Activated CD4-positive, alpha-beta memory T cell treated with anti-CD3 and anti-CD28 coated beads, Interleukin-2, amount 10 ng/mL, durations not matched to agents 7 days and 5 days (primary cell): ENCODE results near the gene CTSL. TPM values are rescaled to one million over a fixed set of nuclear protein-coding genes. Genes with fewer than 3 reads are reported as not detected.
"Not testable (repeated sequence)": the region's sequence is repeated elsewhere in the genome, so short reads cannot be mapped to it uniquely, and the experiment has no call there.

Experiments used
- CTCF ChIA-PET: fragments of 350-600 bp; sonication (Branson Sonifier 250); formaldehyde crosslinking; loops from one replicate; lab custom pipeline; 2021; ENCODE audit warnings: antibody characterized with exemption, inconsistent platforms; lab: Charles Lee
- POLR2A ChIA-PET: fragments of 350-600 bp; sonication (Branson Sonifier 250); formaldehyde crosslinking; loops from one replicate; lab custom pipeline; 2021; ENCODE audit warnings: antibody characterized with exemption; lab: Charles Lee
- DNase-seq: peaks from one replicate; pipeline ENCODE4 v3.0.0-alpha.2; 2020
- H3K27ac Mint-ChIP-seq: one replicate; pipeline ENCODE4 v1.8.0; 2021; ENCODE audit warnings: mild to moderate bottlenecking, mixed read lengths
- H3K27me3 Mint-ChIP-seq: one replicate; pipeline ENCODE4 v1.8.0; 2021; ENCODE audit warnings: mixed read lengths
- H3K36me3 Mint-ChIP-seq: one replicate; pipeline ENCODE4 v1.8.0; 2021; ENCODE audit warnings: low read depth, mixed read lengths
- H3K4me1 Mint-ChIP-seq: one replicate; pipeline ENCODE4 v1.8.0; 2021; ENCODE audit warnings: mixed read lengths
- H3K4me3 Mint-ChIP-seq: one replicate; pipeline ENCODE4 v1.8.0; 2021; ENCODE audit warnings: mild to moderate bottlenecking, mixed read lengths
- H3K9me3 Mint-ChIP-seq: one replicate; pipeline ENCODE4 v1.8.0; 2021; ENCODE audit warnings: mixed read lengths
- total RNA-seq, 2 experiments: library from RNA; stranded (reverse); gene quantifications; one replicate each; pipeline ENCODE4 v1.2.3, GENCODE V29; 2021

Gene CTSL
- total RNA-seq, 2 experiments from 2014 or later: 12.1 to 12.9 TPM

DNA sequence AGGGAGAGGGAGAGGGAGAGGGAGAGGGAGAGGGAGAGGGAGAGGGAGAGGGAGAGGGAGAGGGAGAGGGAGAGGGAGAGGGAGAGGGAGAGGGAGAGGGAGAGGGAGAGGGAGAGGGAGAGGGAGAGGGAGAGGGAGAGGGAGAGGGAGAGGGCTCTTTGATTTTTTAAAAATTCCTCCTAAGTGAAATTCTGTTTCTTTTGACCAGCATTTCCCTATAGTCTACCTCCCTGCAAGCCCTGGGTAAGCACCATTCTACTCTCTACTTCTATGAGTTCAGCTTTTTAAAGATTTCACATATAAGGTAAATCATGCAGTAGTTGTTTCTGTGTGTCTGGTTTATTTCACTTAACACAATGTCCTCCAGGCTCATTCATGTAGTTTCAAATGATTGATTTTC is 34.1 kb downstream of the CTSL start:
- H3K4me1 Mint-ChIP-seq, H3K27ac Mint-ChIP-seq, DNase-seq, POLR2A ChIA-PET, H3K27me3 Mint-ChIP-seq, H3K4me3 Mint-ChIP-seq, H3K36me3 Mint-ChIP-seq, H3K9me3 Mint-ChIP-seq, CTCF ChIA-PET: not testable (repeated sequence)

DNA sequence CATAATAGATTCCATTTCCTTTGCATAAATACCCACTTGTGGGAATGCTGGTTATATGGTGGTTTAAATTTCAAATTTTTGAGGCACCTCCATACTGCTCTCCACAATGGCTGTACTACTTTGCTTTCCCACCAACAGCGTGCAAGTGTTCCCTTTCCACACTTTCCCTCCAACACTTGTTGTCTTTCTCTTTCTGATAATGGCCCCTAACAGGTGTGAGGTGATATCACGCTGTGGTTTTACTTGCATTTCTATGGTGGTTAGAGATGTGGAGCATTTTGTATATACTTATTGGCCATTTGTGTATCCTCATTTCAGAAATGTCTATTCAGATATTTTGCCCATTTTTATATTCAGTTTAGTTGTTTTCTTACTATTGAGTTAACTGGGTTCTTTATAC is 34.6 kb downstream of the CTSL start:
- no peak overlapping the region for H3K27ac Mint-ChIP-seq
- no peak for DNase-seq
- peaks cover 8% of the 10 kb centered on the region for H3K27me3 Mint-ChIP-seq
- CTCF ChIA-PET: no interaction called here
- no peaks in the 10 kb centered on the region for H3K36me3 Mint-ChIP-seq
- H3K4me1 Mint-ChIP-seq: no peaks in the 10 kb centered on the region
- POLR2A ChIA-PET: no interaction called here
- H3K4me3 Mint-ChIP-seq: no peak overlapping the region
- no peaks in the 10 kb centered on the region for H3K9me3 Mint-ChIP-seq

DNA sequence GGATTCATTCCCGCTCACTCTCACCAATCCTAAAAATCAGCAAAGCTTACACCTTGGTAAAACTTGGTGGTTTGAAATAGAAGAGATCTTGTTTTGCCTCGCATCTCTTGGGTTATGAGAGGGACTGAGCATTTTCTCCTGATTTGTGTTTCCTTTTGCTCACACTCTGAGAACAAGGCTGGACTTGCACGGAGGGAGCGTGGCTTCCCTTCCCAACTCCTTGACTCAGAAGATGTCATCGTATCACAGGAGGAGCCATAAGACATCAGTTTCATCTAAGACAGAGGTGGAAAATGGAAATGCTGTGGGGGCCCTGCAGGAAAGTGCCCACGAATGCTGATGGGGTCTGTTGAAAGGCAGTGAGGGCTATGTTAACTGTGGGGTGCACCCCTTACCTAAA is 37.4 kb downstream of the CTSL start:
- Mint-ChIP-seq H3K4me3 (no peak overlapping the region), H3K4me1 (peaks cover 3% of the 10 kb centered on the region), H3K27ac (no peak overlapping the region), H3K36me3 (no peaks in the 10 kb centered on the region), H3K27me3 (peaks cover 8% of the 10 kb centered on the region), H3K9me3 (no peaks in the 10 kb centered on the region)
- POLR2A ChIA-PET: no interaction called here
- DNase-seq: no peak
- CTCF ChIA-PET: no interaction called here

GRCh38 chr9:87765521-87765920 is 39.6 kb downstream of the CTSL start:
- H3K4me3 Mint-ChIP-seq: no peak overlapping the region
- H3K36me3 Mint-ChIP-seq: no peaks in the 10 kb centered on the region

GRCh38 chr9:87766697-87767096 is 40.8 kb downstream of the CTSL start:
- Mint-ChIP-seq H3K4me1 (peaks cover 3% of the 10 kb centered on the region), H3K9me3 (no peaks in the 10 kb centered on the region), H3K4me3 (no peak overlapping the region), H3K36me3 (no peaks in the 10 kb centered on the region), H3K27me3 (peaks cover 11% of the 10 kb centered on the region), H3K27ac (no peak overlapping the region)
- CTCF ChIA-PET: no interaction called here
- no peak for DNase-seq
- POLR2A ChIA-PET: no interaction called here

More at GRCh38 chr9:87765521-87765920, 39.6 kb downstream of the CTSL start:
- DNase-seq: no peak
- ChIA-PET CTCF (no interaction called here), POLR2A (no interaction called here)
- peaks cover 13% of the 10 kb centered on the region for H3K27me3 Mint-ChIP-seq
- no peak overlapping the region for H3K27ac Mint-ChIP-seq
- H3K4me1 Mint-ChIP-seq: peaks cover 3% of the 10 kb centered on the region
- H3K9me3 Mint-ChIP-seq: no peaks in the 10 kb centered on the region

DNA sequence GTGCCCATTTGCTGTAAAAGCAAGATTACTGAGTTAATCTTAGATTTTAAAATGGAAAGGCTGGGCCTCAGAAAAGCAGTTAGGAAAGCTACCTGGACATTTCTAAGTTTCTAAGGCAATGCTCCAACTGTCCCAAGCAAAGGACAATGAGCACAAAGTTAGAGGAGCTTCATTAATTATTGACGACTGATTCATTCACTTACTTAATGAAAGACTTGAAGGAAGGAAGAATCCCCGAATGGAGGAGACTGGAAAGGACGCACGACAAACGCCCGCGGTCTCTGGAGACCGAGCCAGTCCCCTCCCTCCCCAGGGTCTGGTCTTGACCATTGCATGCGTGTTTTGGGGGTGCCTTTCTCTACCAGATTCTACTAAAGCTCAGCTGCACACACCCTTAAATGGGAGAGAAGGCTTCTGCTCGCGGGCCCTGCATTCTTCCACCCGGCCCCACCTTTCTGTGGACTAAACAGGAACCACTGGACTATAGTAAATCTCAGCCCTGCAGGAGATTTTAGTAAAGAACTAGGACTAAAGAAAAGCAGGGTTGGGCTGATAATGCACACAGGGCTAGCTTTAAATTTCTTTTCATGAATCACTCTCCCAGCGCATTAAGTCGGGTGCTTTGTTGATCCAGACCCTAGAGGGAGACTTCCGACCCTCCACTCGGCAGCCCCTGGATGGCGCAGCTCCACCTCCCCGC is 44.8 kb downstream of the CTSL start:
- ChIA-PET CTCF (no interaction called here), POLR2A (interaction anchor here (1.0 kb wide), 1 partner anchor 22 kb away, joined by 4 read pairs; no protein-coding TSS in a partner anchor)
- peaks cover 10% of the 10 kb centered on the region for H3K27me3 Mint-ChIP-seq
- no peaks in the 10 kb centered on the region for H3K9me3 Mint-ChIP-seq
- no peaks in the 10 kb centered on the region for H3K36me3 Mint-ChIP-seq
- peaks cover 3% of the 10 kb centered on the region for H3K4me1 Mint-ChIP-seq
- no peak overlapping the region for H3K27ac Mint-ChIP-seq
- H3K4me3 Mint-ChIP-seq: no peak overlapping the region
- DNase-seq: no peak

DNA sequence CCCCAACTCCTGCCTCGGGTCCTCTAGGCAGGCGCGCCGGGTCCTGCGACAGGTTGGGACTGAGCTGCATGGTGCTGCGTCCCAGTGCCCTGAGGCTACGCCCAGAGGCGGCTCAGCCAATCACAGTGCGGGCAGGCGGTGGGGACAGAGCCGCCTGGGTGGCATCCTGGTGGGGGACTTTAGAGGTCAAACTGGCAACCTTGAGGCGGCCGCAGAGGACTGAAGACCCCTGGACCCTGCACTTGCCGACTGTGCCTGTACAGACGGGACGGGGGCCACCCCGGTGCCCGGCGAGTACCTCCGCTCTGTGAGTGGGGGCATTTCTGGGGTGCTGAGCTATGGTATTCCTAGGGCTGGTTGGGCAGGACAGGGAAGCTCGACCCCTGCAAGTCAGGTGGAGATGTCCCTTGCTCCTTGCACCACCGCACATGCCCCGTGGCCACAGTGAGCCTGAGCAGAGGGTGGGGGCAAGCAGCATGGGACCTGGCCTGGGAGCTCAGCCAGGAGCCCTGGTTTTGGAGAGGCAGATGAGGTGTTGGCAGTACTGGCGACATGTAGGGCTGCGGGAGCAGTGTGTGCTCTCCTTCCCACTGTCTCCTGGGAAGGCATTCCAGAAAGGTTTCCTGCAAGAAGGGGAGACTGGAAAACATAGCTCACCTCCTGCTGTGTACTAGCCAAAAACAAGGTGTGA is 45.5 kb downstream of the CTSL start:
- POLR2A ChIA-PET: interaction anchor here (1.0 kb wide), 1 partner anchor 21 kb away, joined by 4 read pairs; no protein-coding TSS in a partner anchor
- Mint-ChIP-seq H3K4me3 (no peak overlapping the region), H3K36me3 (no peaks in the 10 kb centered on the region), H3K27me3 (peaks cover 10% of the 10 kb centered on the region), H3K4me1 (peaks cover 3% of the 10 kb centered on the region), H3K9me3 (no peaks in the 10 kb centered on the region), H3K27ac (no peak overlapping the region)
- DNase-seq: no peak
- CTCF ChIA-PET: no interaction called here

DNA sequence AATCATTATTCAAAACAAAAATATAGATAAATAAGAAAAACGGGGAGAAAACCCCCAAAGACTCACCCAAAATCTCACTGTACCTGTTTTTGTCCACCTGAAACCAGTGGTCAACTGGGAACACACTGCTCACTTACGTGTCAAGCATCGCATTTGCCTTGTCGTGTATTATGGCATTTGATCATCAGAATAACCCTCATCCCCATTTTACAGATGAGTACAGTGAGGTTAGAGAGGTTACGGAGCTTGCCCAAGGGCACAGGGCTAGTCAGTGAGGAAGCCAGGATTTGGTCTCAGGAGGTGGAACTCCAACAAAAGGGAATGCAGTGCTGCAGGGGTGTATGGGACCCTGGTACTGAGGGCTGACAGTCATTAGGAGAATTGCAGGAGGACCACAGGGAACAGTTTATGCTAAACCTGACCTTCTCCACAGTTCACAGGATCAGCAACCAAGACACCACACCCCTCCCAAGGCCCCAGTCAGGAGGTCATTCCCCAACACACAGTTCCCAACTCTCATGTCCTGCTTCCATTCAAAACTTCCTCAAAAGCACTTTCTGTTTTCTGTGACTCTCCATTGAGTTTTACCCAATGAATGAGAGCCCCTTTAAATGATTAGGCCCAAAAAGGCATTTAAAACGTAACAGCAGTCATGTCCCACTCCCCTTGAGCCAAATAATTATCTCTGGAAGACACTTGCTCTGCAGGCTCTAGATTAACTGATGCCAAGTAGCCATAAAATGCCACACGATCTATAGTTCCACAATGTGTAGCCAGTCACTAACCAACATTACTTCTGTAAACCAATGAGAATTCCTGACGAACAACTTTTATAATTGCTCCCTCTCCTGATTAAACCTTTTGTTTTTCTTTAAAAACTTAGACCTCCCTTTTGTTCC is 50.8 kb downstream of the CTSL start:
- no peaks in the 10 kb centered on the region for H3K4me1 Mint-ChIP-seq
- peaks cover 4% of the 10 kb centered on the region for H3K27me3 Mint-ChIP-seq
- CTCF ChIA-PET: no interaction called here
- DNase-seq: no peak
- H3K4me3 Mint-ChIP-seq: no peak overlapping the region
- H3K9me3 Mint-ChIP-seq: no peaks in the 10 kb centered on the region
- H3K36me3 Mint-ChIP-seq: no peaks in the 10 kb centered on the region
- no peak overlapping the region for H3K27ac Mint-ChIP-seq
- POLR2A ChIA-PET: no interaction called here

DNA sequence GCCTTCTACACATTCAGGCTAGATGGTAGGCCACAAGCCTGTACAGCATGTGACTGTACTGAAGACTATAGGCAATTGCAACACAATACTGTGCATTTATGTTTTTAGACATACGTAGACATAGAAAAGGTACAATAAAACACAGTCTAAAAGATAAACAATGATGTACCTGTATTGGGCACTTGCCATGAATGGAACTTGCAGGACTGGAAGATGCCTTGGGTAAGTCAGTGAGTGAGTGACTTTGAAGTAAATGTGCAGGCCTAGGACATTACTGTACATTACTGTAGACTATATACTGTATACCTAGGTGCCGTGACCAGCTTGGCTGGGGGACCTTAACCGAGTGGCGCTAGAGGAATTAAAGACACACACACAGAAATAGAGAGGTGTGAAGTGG is 53.1 kb downstream of the CTSL start:
- Mint-ChIP-seq H3K4me1 (no peaks in the 10 kb centered on the region), H3K27ac (no peak overlapping the region), H3K27me3 (no peaks in the 10 kb centered on the region), H3K9me3 (no peaks in the 10 kb centered on the region), H3K4me3 (no peak overlapping the region), H3K36me3 (no peaks in the 10 kb centered on the region)
- no peak for DNase-seq
- POLR2A ChIA-PET: no interaction called here
- CTCF ChIA-PET: no interaction called here

Other genes starting within 250 kb of the CTSL start
- under 1 TPM; 0.50 to 0.86 TPM for gene DAPK1, start 228.3 kb upstream of the CTSL start, total RNA-seq
- gene SPATA31E1, start 156.8 kb downstream of the CTSL start, total RNA-seq: not detected
- not detected for gene SPATA31C1, start 191.8 kb downstream of the CTSL start, total RNA-seq
- 1 to 10 TPM; 1.0 to 1.1 TPM for gene CDK20, start 248.4 kb downstream of the CTSL start, total RNA-seq